SK-N-SH (cell line): ENCODE measurements around the gene KCNAB3. TPM values are rescaled to one million over a fixed set of nuclear protein-coding genes. Genes with fewer than 3 reads are reported as not detected.
A peak's percentile ranks its signal among the peaks of the same experiment; 100 is the strongest.

Experiments
- CTCF ChIA-PET: fragments of 300-600, 350-600 bp; formaldehyde crosslinking; extraction: SDS; loops from one replicate; lab custom pipeline; 2021; lab: Yijun Ruan, JAX
- POLR2A ChIA-PET: fragments of 350-600 bp; sonication (Branson Sonifier 250); formaldehyde crosslinking; extraction: SDS; loops from one replicate; lab custom pipeline; 2020; ENCODE audit warnings: antibody characterized with exemption, inconsistent platforms; lab: Yijun Ruan, JAX
- DNase-seq: peaks from one replicate; pipeline ENCODE4 v3.0.0; 2012
- H2AFZ ChIP-seq: fragments of 200-600 bp; sonication (generic); 2 replicates; pipeline ENCODE4 v1.8.1; 2016; ENCODE audit warnings: antibody characterized with exemption, mild to moderate bottlenecking, low read depth
- H3F3A ChIP-seq: fragments of 200-600 bp; sonication (generic); replicated peaks from 2 replicates; pipeline ENCODE3; 2016; ENCODE audit warnings: antibody characterized with exemption, mild to moderate bottlenecking; ENCODE audit not compliant: insufficient read depth
- H3K27ac ChIP-seq, 2 experiments: fragments of 200-500 bp in 1 of 2; fragments of 200-600 bp in 1 of 2; sonication (Bioruptor generic) in 1 of 2; sonication (generic), shearing (Covaris generic) in 1 of 2; 2 replicates each; pipeline versions ENCODE4 v1.5.1 to v1.6.1; 2014 to 2016; ENCODE audit warnings: low read depth in 2 of 2, inconsistent platforms in 1 of 2, low read length in 1 of 2, mild to moderate bottlenecking in 1 of 2, mixed read lengths in 1 of 2
- H3K27me3 ChIP-seq: fragments of 200-600 bp; sonication (generic), shearing (Covaris generic); 2 replicates; pipeline ENCODE4 v1.6.1; 2016; ENCODE audit warnings: mixed run types; ENCODE audit not compliant: insufficient read depth
- H3K36me3 ChIP-seq, 2 experiments: fragments of 200-500 bp in 1 of 2; fragments of 200-600 bp in 1 of 2; sonication (Bioruptor generic) in 1 of 2; sonication (generic) in 1 of 2; replicated peaks in 1 of 2; 2 replicates each; pipeline versions ENCODE3 to v1.5.1; 2014 to 2016; ENCODE audit warnings: low read length in 1 of 2, mild to moderate bottlenecking in 1 of 2; ENCODE audit not compliant: insufficient read depth in 2 of 2, control insufficient read depth in 1 of 2
- H3K4me1 ChIP-seq, 2 experiments: fragments of 200-500 bp in 1 of 2; fragments of 200-600 bp in 1 of 2; sonication (Bioruptor generic) in 1 of 2; sonication (generic), shearing (Covaris generic) in 1 of 2; 2 replicates each; pipeline versions ENCODE4 v1.5.1 to v1.6.1; 2014 to 2016; ENCODE audit warnings: low read depth in 1 of 2, low read length in 1 of 2, mixed run types in 1 of 2; ENCODE audit not compliant: insufficient read depth in 2 of 2, control insufficient read depth in 1 of 2
- H3K4me2 ChIP-seq: fragments of 200-600 bp; sonication (generic), shearing (Covaris generic); 2 replicates; pipeline ENCODE4 v1.6.1; 2017; ENCODE audit warnings: mixed run types
- H3K4me3 ChIP-seq, 2 experiments: fragments of 200-500 bp in 1 of 2; fragments of 200-600 bp in 1 of 2; sonication (Bioruptor generic) in 1 of 2; sonication (generic), shearing (Covaris generic) in 1 of 2; 2 replicates each; pipeline versions ENCODE4 v1.5.1 to v1.8.1; 2014 to 2016; ENCODE audit warnings: low read depth in 2 of 2, inconsistent platforms in 1 of 2, low read length in 1 of 2, mild to moderate bottlenecking in 1 of 2, mixed read lengths in 1 of 2, moderate library complexity in 1 of 2
- H3K79me2 ChIP-seq: fragments of 200-600 bp; sonication (generic); 2 replicates; pipeline ENCODE4 v1.8.1; 2017; ENCODE audit warnings: mild to moderate bottlenecking; ENCODE audit not compliant: insufficient read depth
- H3K9ac ChIP-seq: fragments of 200-600 bp; sonication (generic); 2 replicates; pipeline ENCODE4 v1.6.1; 2017; ENCODE audit warnings: mixed run types
- H3K9me2 ChIP-seq: fragments of 200-600 bp; sonication (generic); 2 replicates; pipeline ENCODE4 v1.6.1; 2017; ENCODE audit warnings: mixed run types
- H3K9me3 ChIP-seq: fragments of 200-600 bp; sonication (generic); 2 replicates; pipeline ENCODE4 v1.6.1; 2017; ENCODE audit warnings: mixed run types, mild to moderate bottlenecking, moderate library complexity
- H4K20me1 ChIP-seq: fragments of 200-600 bp; sonication (generic); 2 replicates; pipeline ENCODE4 v1.6.1; 2017; ENCODE audit warnings: mild to moderate bottlenecking, mixed run types; ENCODE audit not compliant: insufficient read depth
- ELF1 ChIP-seq: IDR thresholded peaks from 2 replicates; pipeline ENCODE4 v1.4.0; 2012
- EP300 ChIP-seq, 2 experiments: IDR thresholded peaks; 2 replicates each; pipeline versions ENCODE4 v1.4.0 to v1.6.1; 2012; ENCODE audit warnings: borderline replicate concordance in 1 of 2, low read depth in 1 of 2, low read length in 1 of 2
- MXI1 ChIP-seq: IDR thresholded peaks from 2 replicates; pipeline ENCODE4 v1.6.1; 2012; ENCODE audit warnings: mild to moderate bottlenecking, low read depth, low read length, improper control_type of control experiment
- RAD21 ChIP-seq: IDR thresholded peaks from 2 replicates; pipeline ENCODE4 v1.6.1; 2012; ENCODE audit warnings: mild to moderate bottlenecking, low read length
- TEAD4 ChIP-seq: IDR thresholded peaks from 2 replicates; pipeline ENCODE4 v1.4.0; 2012; ENCODE audit warnings: mild to moderate bottlenecking, borderline replicate concordance; ENCODE audit not compliant: insufficient read depth
- WGBS: methylation state at CpG from one replicate; pipeline ENCODE4 v1.1.6; 2017; ENCODE audit warnings: low lambda C conversion rate; 5-methylcytosine and 5-hydroxymethylcytosine counted together
- polyA plus RNA-seq, 3 experiments: library from polyadenylated mRNA; depleted of rRNA; stranded (reverse); fragments of >200 nt; gene quantifications; 2 replicates each; pipeline ENCODE4 v1.2.3, GENCODE V29; 2012
- TF ChIP-seq, protein P1 (sequence below): IDR thresholded peaks from 2 replicates; pipeline ENCODE4; 2012

Gene KCNAB3
- polyA plus RNA-seq, 1 of the 3 experiments (the other 2 are of a cell fraction), result 4.4 TPM

GRCh38 chr17:7882068-7882467 lies 47.6 kb downstream of the KCNAB3 start:
- 54% methylated on average over 7 of the region's 7 CpGs for WGBS

DNA sequence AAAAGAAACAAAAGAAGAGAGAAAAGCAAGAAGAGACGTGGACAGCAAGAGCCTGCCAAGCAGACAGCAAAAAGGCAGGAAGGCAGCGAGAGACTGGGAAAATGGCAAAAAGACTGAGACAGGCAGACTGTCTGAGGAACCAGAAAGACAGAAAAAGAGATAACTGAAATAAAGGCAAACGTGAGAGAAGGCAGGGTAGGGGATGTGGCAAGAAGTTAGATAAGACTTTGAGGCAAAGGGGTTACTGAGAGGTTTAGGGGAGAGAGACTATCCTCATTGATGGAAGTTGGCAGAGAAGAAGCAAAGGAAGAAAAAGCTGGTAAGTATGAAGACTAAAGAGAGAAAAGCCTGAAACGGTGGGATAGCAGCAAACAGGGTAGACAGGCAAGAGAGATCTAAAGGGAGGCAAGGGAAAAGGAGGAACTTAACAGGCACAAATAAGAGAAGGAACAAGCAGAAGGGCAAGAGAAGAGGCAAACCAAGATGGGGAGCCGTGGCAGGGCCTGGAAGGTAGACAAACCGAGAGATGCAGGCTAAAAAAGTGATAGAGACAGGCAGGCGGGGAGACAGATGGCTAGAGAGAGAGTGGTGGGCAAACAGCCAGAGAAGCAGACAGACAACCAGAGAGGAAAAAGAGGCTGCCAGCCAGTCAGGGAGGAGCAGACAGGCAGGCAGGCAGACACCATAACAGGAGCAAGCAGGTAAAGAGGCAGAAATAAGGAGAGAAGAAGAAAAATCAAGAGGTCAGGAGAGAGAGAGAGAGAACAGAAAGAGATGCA lies 48.2 kb downstream of the KCNAB3 start:
- DNase-seq, result peak; percentile 65
- Histone ChIP-seq H3K9me3 (no peaks in the 10 kb centered on the region), H3F3A (peaks cover 24% of the 10 kb centered on the region), H3K27me3 (no peaks in the 10 kb centered on the region), H3K79me2 (peaks cover 13% of the 10 kb centered on the region), H3K36me3 (peaks cover 22 to 38% of the 10 kb centered on the region in 2 experiments), H3K4me2 (peak overlapping the region; percentile 66), H3K9ac (0 out of 2 replicates have a peak overlapping the region, but pooled peaks have one; percentile 10), H3K4me3 (0 out of 4 replicates have a peak overlapping the region, but pooled peaks of 1 of the 2 experiments have one; percentile 6), H3K9me2 (no peaks in the 10 kb centered on the region), H2AFZ (no peak overlapping the region), H4K20me1 (no peaks in the 10 kb centered on the region), H3K4me1 (peaks cover 13 to 47% of the 10 kb centered on the region in 2 experiments), H3K27ac (peak overlapping the region; percentile 69 to 100; a peak in 3 of 4 replicates)
- WGBS, result 48% methylated on average over 7 of the region's 7 CpGs
- POLR2A ChIA-PET, result no interaction called here
- TF ChIP-seq RAD21, result peak; percentile 20; the same call in 1 of the 2 replicates
- peak in 1 of 2 experiments; percentile 49; a peak in 1 of 4 replicates for TF ChIP-seq EP300 (IDR thresholded peaks at IDR 0.05; ENCODE audit: borderline replicate concordance in 1 of 2, low read depth in 1 of 2, low read length in 1 of 2)
- no peak for TF ChIP-seq TEAD4
- TF ChIP-seq, protein P1, sequence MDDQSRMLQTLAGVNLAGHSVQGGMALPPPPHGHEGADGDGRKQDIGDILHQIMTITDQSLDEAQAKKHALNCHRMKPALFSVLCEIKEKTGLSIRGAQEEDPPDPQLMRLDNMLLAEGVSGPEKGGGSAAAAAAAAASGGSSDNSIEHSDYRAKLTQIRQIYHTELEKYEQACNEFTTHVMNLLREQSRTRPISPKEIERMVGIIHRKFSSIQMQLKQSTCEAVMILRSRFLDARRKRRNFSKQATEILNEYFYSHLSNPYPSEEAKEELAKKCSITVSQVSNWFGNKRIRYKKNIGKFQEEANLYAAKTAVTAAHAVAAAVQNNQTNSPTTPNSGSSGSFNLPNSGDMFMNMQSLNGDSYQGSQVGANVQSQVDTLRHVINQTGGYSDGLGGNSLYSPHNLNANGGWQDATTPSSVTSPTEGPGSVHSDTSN, result 0 out of 2 replicates have a peak, but pooled peaks have one; percentile 32
- CTCF ChIA-PET, result interaction anchor here (1.9 kb wide), 1 partner anchor 17 kb away, joined by 6 read pairs; no protein-coding TSS in a partner anchor

More at GRCh38 chr17:7882068-7882467, 47.6 kb downstream of the KCNAB3 start:
- no peaks in the 10 kb centered on the region for H3K9me2 ChIP-seq
- TF ChIP-seq ELF1 (no peak), MXI1 (peak; percentile 72; the same call in 1 of the 2 replicates)
- TF ChIP-seq, all 33 proteins: peak for 1
- Histone ChIP-seq H3K9me3 (no peaks in the 10 kb centered on the region), H3K36me3 (peaks cover 22 to 37% of the 10 kb centered on the region in 2 experiments), H3K4me1 (peaks cover 13 to 53% of the 10 kb centered on the region in 2 experiments), H3K4me3 (peak overlapping the region; percentile 1 to 2; a peak in 1 of 4 replicates), H2AFZ (no peak overlapping the region), H3F3A (peaks cover 30% of the 10 kb centered on the region), H3K4me2 (peak overlapping the region; percentile 66), H3K9ac (no peak overlapping the region), H4K20me1 (no peaks in the 10 kb centered on the region), H3K27ac (peak overlapping the region; percentile 69 to 100; a peak in 3 of 4 replicates), H3K27me3 (no peaks in the 10 kb centered on the region), H3K79me2 (peaks cover 16% of the 10 kb centered on the region)
- no peak for DNase-seq
- POLR2A ChIA-PET, result no interaction called here
- CTCF ChIA-PET, result interaction anchor here (1.0 to 2.6 kb wide), 4 partner anchors 16 to 45 kb away, joined by 3 to 9 read pairs (median 6); no protein-coding TSS in a partner anchor
